ENCODE data around the gene SMAD7.
A peak's percentile ranks its signal among the peaks of the same experiment; 100 is the strongest.

Gene SMAD7

GRCh38 chr18:48943736-48944527, 6.8 kb downstream of the SMAD7 start:
- DNase-seq, result no peak

- no peak for DNase-seq
Observed at GRCh38 chr18:48943333-48943732, 7.4 kb downstream of the SMAD7 start.

- no peak for DNase-seq
Observed at GRCh38 chr18:48942554-48943261, 8.1 kb downstream of the SMAD7 start.

- DNase-seq, result no peak
Observed at GRCh38 chr18:48942086-48942485, 8.7 kb downstream of the SMAD7 start.

- DNase-seq, result no peak
Observed at GRCh38 chr18:48941672-48942071, 9.1 kb downstream of the SMAD7 start.

GRCh38 chr18:48940854-48941611, 9.7 kb downstream of the SMAD7 start:
- peak; percentile 66 for DNase-seq

- DNase-seq, result peak; percentile 16
Observed at GRCh38 chr18:48939205-48940097, 11.3 kb downstream of the SMAD7 start.

- no peak for DNase-seq
Observed at GRCh38 chr18:48938827-48939204, 11.9 kb downstream of the SMAD7 start.

- no peak for DNase-seq
Observed at GRCh38 chr18:48937869-48938750, 12.7 kb downstream of the SMAD7 start.

- no peak for DNase-seq
Observed at GRCh38 chr18:48935433-48935774, 15.4 kb downstream of the SMAD7 start.

- peak; percentile 55 for DNase-seq
Observed at GRCh38 chr18:48934723-48935432, 15.9 kb downstream of the SMAD7 start.

GRCh38 chr18:48934415-48934722, 16.4 kb downstream of the SMAD7 start:
- peak; percentile 55 for DNase-seq

- peak; percentile 70 for DNase-seq
Observed at GRCh38 chr18:48933578-48934414, 17.0 kb downstream of the SMAD7 start.

GRCh38 chr18:48932822-48933510, 17.8 kb downstream of the SMAD7 start:
- DNase-seq, result peak; percentile 92

- no peak for DNase-seq
Observed at GRCh38 chr18:48932462-48932818, 18.3 kb downstream of the SMAD7 start.

GRCh38 chr18:48931680-48932461, 18.9 kb downstream of the SMAD7 start:
- DNase-seq, result peak; percentile 59

GRCh38 chr18:48930926-48931325, 19.8 kb downstream of the SMAD7 start:
- DNase-seq, result no peak

GRCh38 chr18:48929941-48930713, 20.6 kb downstream of the SMAD7 start:
- DNase-seq, result no peak
